B cell (primary cell): ENCODE data around the gene HSPBP1. TPM values are rescaled to one million over a fixed set of nuclear protein-coding genes. Genes with fewer than 3 reads are reported as not detected.

ENCODE experiments used
- ATAC-seq: fragments of 200-7000 bp; cut with Tn5 transposase; one replicate; pipeline ENCODE4 v1.10.0; 2021; ENCODE audit warnings: low read depth, mild to moderate bottlenecking, moderate number of reproducible peaks, moderate library complexity
- CTCF ChIA-PET: fragments of 350-600 bp; sonication (Branson Sonifier 250); formaldehyde crosslinking; loops from one replicate; lab custom pipeline; 2021; ENCODE audit warnings: antibody characterized with exemption, inconsistent platforms; lab: Charles Lee
- POLR2A ChIA-PET: fragments of 350-600 bp; sonication (Branson Sonifier 250); formaldehyde crosslinking; loops from one replicate; lab custom pipeline; 2021; ENCODE audit warnings: antibody characterized with exemption; lab: Charles Lee
- DNase-seq: peaks from one replicate; pipeline ENCODE4 v3.0.0; 2013
- H2AFZ ChIP-seq: 2 replicates; pipeline ENCODE4 v1.6.1; 2012; ENCODE audit warnings: mild to moderate bottlenecking, low read depth, low read length; ENCODE audit not compliant: insufficient read depth, poor library complexity, severe bottlenecking
- H3K27ac ChIP-seq, 2 donors: 1 replicate in 1 of 2; 2 replicates in 1 of 2; pipeline ENCODE4 v1.5.1; 2012 to 2013; ENCODE audit warnings: low read length in 2 of 2, mild to moderate bottlenecking in 2 of 2, moderate library complexity in 1 of 2
- H3K27me3 ChIP-seq, 4 experiments: fragments of 200-600 bp in 1 of 4; sonication (generic) in 1 of 4; replicated peaks in 1 of 4; 1 replicate in 2 of 4; 2 replicates in 2 of 4; pipeline versions ENCODE4 v1.6.1 to v1.7.0; 2013 to 2016; ENCODE audit warnings: low read length in 3 of 4, mild to moderate bottlenecking in 2 of 4, mixed read lengths in 1 of 4, moderate library complexity in 1 of 4; ENCODE audit not compliant: insufficient read depth in 4 of 4, control insufficient read depth in 3 of 4; ENCODE audit errors: control extremely low read depth in 1 of 4
- H3K36me3 ChIP-seq, 2 experiments: replicated peaks in 1 of 2; 1 replicate in 1 of 2; 2 replicates in 1 of 2; pipeline versions ENCODE4 v1.6.1 to v1.7.1; 2013; ENCODE audit warnings: low read length in 1 of 2; ENCODE audit not compliant: insufficient read depth in 2 of 2, control insufficient read depth in 1 of 2; ENCODE audit errors: control extremely low read depth in 1 of 2, extremely low read depth in 1 of 2
- H3K4me1 ChIP-seq, 2 donors: fragments of 200-600 bp in 1 of 2; sonication (generic) in 1 of 2; 1 replicate in 1 of 2; 2 replicates in 1 of 2; pipeline versions ENCODE4 v1.5.1 to v1.6.1; 2013 to 2017; ENCODE audit warnings: low read length in 2 of 2; ENCODE audit not compliant: control insufficient read depth in 2 of 2, insufficient read depth in 2 of 2
- H3K4me2 ChIP-seq: replicated peaks from 2 replicates; pipeline ENCODE3; 2012; ENCODE audit warnings: mild to moderate bottlenecking, low read depth, low read length; ENCODE audit not compliant: poor library complexity, severe bottlenecking
- H3K4me3 ChIP-seq, 5 experiments: fragments of 200-600 bp in 1 of 5; sonication (generic) in 1 of 5; 1 replicate in 3 of 5; 2 replicates in 2 of 5; pipeline versions ENCODE4 v1.5.1 to v1.7.0; 2011 to 2016; ENCODE audit warnings: low read length in 4 of 5, mild to moderate bottlenecking in 4 of 5, low read depth in 2 of 5, control low read depth in 1 of 5, moderate library complexity in 1 of 5; ENCODE audit not compliant: insufficient read depth in 1 of 5; ENCODE audit errors: control extremely low read depth in 1 of 5, extremely low read depth in 1 of 5
- H3K79me2 ChIP-seq: fragments of 200-600 bp; sonication (generic); one replicate; pipeline ENCODE4 v1.6.0; 2016; ENCODE audit warnings: low read length; ENCODE audit not compliant: control insufficient read depth, insufficient read depth
- H3K9ac ChIP-seq: fragments of 200-600 bp; sonication (generic); 2 replicates; pipeline ENCODE4 v1.6.1; 2017; ENCODE audit warnings: mild to moderate bottlenecking, low read length, moderate library complexity
- H3K9me3 ChIP-seq, 3 donors: one replicate each; pipeline versions ENCODE4 v1.6.1 to v1.7.1; 2013; ENCODE audit warnings: low read length in 2 of 3; ENCODE audit not compliant: control insufficient read depth in 2 of 3, insufficient read depth in 1 of 3; ENCODE audit errors: control extremely low read depth in 1 of 3
- H4K20me1 ChIP-seq: 2 replicates; pipeline ENCODE4 v1.6.0; 2012; ENCODE audit warnings: mild to moderate bottlenecking, low read length; ENCODE audit not compliant: insufficient read depth, control insufficient read depth, poor library complexity, severe bottlenecking
- H3K27ac Mint-ChIP-seq: one replicate; pipeline ENCODE4 v1.8.0; 2021; ENCODE audit warnings: mixed read lengths
- H3K27me3 Mint-ChIP-seq: one replicate; pipeline ENCODE4 v1.8.0; 2021; ENCODE audit warnings: mixed read lengths
- H3K4me1 Mint-ChIP-seq: one replicate; pipeline ENCODE4 v1.8.0; 2021; ENCODE audit warnings: mixed read lengths
- H3K4me3 Mint-ChIP-seq: one replicate; pipeline ENCODE4 v1.8.0; 2021; ENCODE audit warnings: mixed read lengths
- H3K9me3 Mint-ChIP-seq: one replicate; pipeline ENCODE4 v1.8.0; 2022; ENCODE audit warnings: mixed read lengths; ENCODE audit not compliant: insufficient read depth
- CTCF ChIP-seq: fragments of 200-600 bp; IDR thresholded peaks from one replicate; pipeline ENCODE4 v1.8.0; 2022; ENCODE audit warnings: antibody characterized with exemption, mild to moderate bottlenecking
- EZH2 ChIP-seq: IDR thresholded peaks from 2 replicates; pipeline ENCODE4 v1.6.1; 2012; ENCODE audit warnings: borderline replicate concordance, low read depth, mild to moderate bottlenecking, moderate library complexity, low read length; ENCODE audit not compliant: insufficient read depth, poor library complexity, severe bottlenecking
- WGBS: methylation state at CpG from one replicate; pipeline ENCODE4 v1.1.5; 2013; ENCODE audit warnings: missing lambda C conversion rate; ENCODE audit not compliant: insufficient coverage; 5-methylcytosine and 5-hydroxymethylcytosine counted together
- intact Hi-C: fragments of 100-400 bp; cut with micrococcal nuclease; formaldehyde crosslinking; loops from one replicate; pipeline ENCODE4 v1.10.0; 2022
- polyA plus RNA-seq: library from polyadenylated mRNA; depleted of rRNA; stranded (reverse); fragments of >200 nt; gene quantifications from 2 replicates; pipeline ENCODE4 v1.2.3, GENCODE V29; 2012
- total RNA-seq, 2 donors: library from RNA; stranded (reverse); fragments of 120-200 nt in 1 of 2; gene quantifications; 1 replicate in 1 of 2; 2 replicates in 1 of 2; pipeline versions ENCODE4 v1.2.3 to v1.2.4, GENCODE V29; 2013 to 2022

The HSPBP1 gene
- total and polyA plus RNA-seq, 2 donors (not counting 1 experiment from before 2014, with no cell fraction given) = 15.6 to 19.0 TPM

DNA sequence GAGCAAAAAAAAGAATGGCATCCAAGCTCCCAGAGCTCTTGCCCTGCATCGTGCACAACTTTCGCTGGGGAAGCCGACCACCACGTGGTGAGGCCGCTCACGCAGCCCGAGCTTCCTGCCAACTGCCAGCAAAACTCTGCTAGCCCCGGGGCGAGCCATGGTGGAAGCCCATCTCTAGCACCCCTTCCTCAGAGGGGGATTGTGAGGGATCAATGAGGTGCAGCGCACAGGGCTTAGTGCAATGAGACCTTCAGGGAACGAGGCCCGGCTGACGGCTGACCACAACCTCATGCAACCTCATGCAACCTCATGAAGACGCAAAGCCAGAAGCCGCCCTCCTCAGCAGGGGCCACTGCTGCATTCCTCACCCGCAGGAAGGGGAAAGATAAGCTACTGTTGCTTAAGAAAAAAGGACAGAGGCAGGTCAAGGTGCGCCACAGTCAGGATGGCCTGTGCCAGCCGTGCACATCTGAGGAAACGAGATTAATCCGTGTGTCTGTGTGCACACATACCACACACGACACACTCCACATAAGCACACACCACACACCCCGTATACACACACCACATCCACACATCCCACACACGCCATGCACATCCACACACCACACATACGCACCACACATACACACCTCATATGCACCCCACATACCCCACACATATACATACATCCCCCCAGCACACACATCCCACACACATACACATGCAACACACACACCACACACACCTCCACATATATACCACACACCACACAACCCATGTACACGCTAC, 9.6 kb downstream of the HSPBP1 start:
- H2AFZ ChIP-seq = no peak overlapping the region
- no peaks in the 10 kb centered on the region for H3K27me3 ChIP-seq
- WGBS = 97% methylated on average over 21 of the region's 25 CpGs
- intact Hi-C loops = no loop called here
- peaks cover 67% of the 10 kb centered on the region for H3K79me2 ChIP-seq
- H3K4me1 ChIP-seq = peaks cover 8 to 9% of the 10 kb centered on the region in 2 donors
- no peak for ATAC-seq
- H3K4me3 ChIP-seq = no peak overlapping the region
- H4K20me1 ChIP-seq = peaks cover 16% of the 10 kb centered on the region
- no peaks in the 10 kb centered on the region for H3K9me3 Mint-ChIP-seq
- no peak overlapping the region for H3K27ac Mint-ChIP-seq
- ChIA-PET CTCF (no interaction called here), POLR2A (no interaction called here)
- H3K4me1 Mint-ChIP-seq = peaks cover 14% of the 10 kb centered on the region
- H3K27ac ChIP-seq = no peak overlapping the region
- no peaks in the 10 kb centered on the region for H3K9me3 ChIP-seq
- no peak overlapping the region for H3K4me2 ChIP-seq
- no peak for DNase-seq
- no peak overlapping the region for H3K4me3 Mint-ChIP-seq
- H3K9ac ChIP-seq = no peak overlapping the region
- peaks cover 0 to 17% of the 10 kb centered on the region in 2 experiments for H3K36me3 ChIP-seq
- TF ChIP-seq EZH2 (no peak), CTCF (no peak)
- no peaks in the 10 kb centered on the region for H3K27me3 Mint-ChIP-seq

DNA sequence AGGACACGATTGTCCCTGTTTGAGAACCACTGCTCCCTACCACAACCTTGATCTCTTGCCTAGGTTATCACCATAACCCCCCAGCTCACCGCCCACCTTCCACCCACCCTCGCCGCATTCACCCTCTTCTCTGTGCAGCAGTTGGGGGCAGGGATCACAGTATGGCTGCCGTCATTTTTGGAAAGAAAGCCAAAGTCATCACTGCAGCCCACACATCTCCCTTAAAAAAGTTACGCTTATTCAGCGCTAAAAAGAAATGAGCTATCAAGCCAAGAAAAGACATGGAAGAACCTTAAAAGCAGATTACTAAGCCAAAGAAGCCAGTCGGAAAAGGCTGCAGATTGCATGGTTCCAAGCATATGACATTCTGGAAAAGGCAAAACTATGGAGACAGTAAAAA, 10.6 kb downstream of the HSPBP1 start:
- Histone ChIP-seq H3K9ac (no peak overlapping the region), H2AFZ (no peak overlapping the region), H3K27ac (no peak overlapping the region), H3K4me1 (no peaks in the 10 kb centered on the region), H3K27me3 (no peaks in the 10 kb centered on the region), H3K4me3 (no peak overlapping the region), H3K4me2 (no peak overlapping the region), H3K9me3 (no peaks in the 10 kb centered on the region), H3K36me3 (peaks cover 0 to 13% of the 10 kb centered on the region in 2 experiments), H4K20me1 (peaks cover 7% of the 10 kb centered on the region), H3K79me2 (peaks cover 61% of the 10 kb centered on the region)
- H3K9me3 Mint-ChIP-seq = no peaks in the 10 kb centered on the region
- no peak overlapping the region for H3K27ac Mint-ChIP-seq
- DNase-seq (no peak), ATAC-seq (no peak)
- CTCF ChIA-PET = no interaction called here
- POLR2A ChIA-PET = no interaction called here
- no peaks in the 10 kb centered on the region for H3K27me3 Mint-ChIP-seq
- TF ChIP-seq EZH2 (no peak), CTCF (no peak)
- intact Hi-C loops = no loop called here
- WGBS = 99% methylated on average over 8 of the region's 8 CpGs
- H3K4me1 Mint-ChIP-seq = peaks cover 5% of the 10 kb centered on the region
- no peak overlapping the region for H3K4me3 Mint-ChIP-seq
